Neural cell (in vitro differentiated cells): ENCODE measurements around the gene ZHX3. TPM values are rescaled to one million over a fixed set of nuclear protein-coding genes. Genes with fewer than 3 reads are reported as not detected.

Experiments
- H2AFZ ChIP-seq: fragments of 200-600, 300-800 bp; sonication (generic), shearing (Covaris generic); 2 replicates; pipeline ENCODE4 v1.6.0; 2014; ENCODE audit warnings: low read depth, mild to moderate bottlenecking, antibody characterized with exemption, low read length, moderate library complexity
- H3F3A ChIP-seq: fragments of 200-600 bp; shearing (Covaris generic); 2 replicates; pipeline ENCODE4 v1.6.1; 2016; ENCODE audit warnings: mild to moderate bottlenecking, moderate library complexity, mixed read lengths, antibody characterized with exemption, low read length; ENCODE audit not compliant: insufficient read depth, poor library complexity, severe bottlenecking
- H3K27ac ChIP-seq: fragments of 200-600, 300-800 bp; sonication (generic), shearing (Covaris generic); 2 replicates; pipeline ENCODE4 v1.5.1; 2014; ENCODE audit warnings: mild to moderate bottlenecking, low read length, moderate library complexity
- H3K27me3 ChIP-seq: fragments of 300-800, 200-600 bp; sonication (generic), shearing (Covaris generic); 2 replicates; pipeline ENCODE4 v1.6.0; 2014; ENCODE audit warnings: mild to moderate bottlenecking, low read depth, low read length, moderate library complexity; ENCODE audit not compliant: insufficient read depth
- H3K36me3 ChIP-seq: fragments of 300-800, 200-600 bp; sonication (generic), shearing (Covaris generic); 2 replicates; pipeline ENCODE4 v1.5.1; 2014; ENCODE audit warnings: mild to moderate bottlenecking, antibody characterized with exemption, low read length, moderate library complexity; ENCODE audit not compliant: insufficient read depth
- H3K4me2 ChIP-seq: fragments of 300-800, 200-600 bp; sonication (generic), shearing (Covaris generic); 2 replicates; pipeline ENCODE4 v1.6.0; 2014; ENCODE audit warnings: mild to moderate bottlenecking, low read length
- H3K4me3 ChIP-seq: fragments of 300-800, 200-600 bp; sonication (generic), shearing (Covaris generic); 2 replicates; pipeline ENCODE4 v1.5.1; 2014; ENCODE audit warnings: mild to moderate bottlenecking, low read length, moderate library complexity
- H3K79me2 ChIP-seq: fragments of 200-600 bp; shearing (Covaris generic); replicated peaks from 2 replicates; pipeline ENCODE4 v1.6.0; 2014; ENCODE audit warnings: mild to moderate bottlenecking, low read length, moderate library complexity; ENCODE audit not compliant: insufficient read depth
- H3K9ac ChIP-seq: fragments of 300-800, 200-600 bp; sonication (generic), shearing (Covaris generic); 2 replicates; pipeline ENCODE4 v1.6.1; 2016; ENCODE audit warnings: mild to moderate bottlenecking, low read length, mixed read lengths
- H3K9me2 ChIP-seq: fragments of 200-600 bp; shearing (Covaris generic); 2 replicates; pipeline ENCODE4 v1.6.1; 2016; ENCODE audit warnings: mild to moderate bottlenecking, low read length, mixed read lengths; ENCODE audit not compliant: insufficient read depth
- H3K9me3 ChIP-seq: fragments of 200-600, 300-800 bp; sonication (generic), shearing (Covaris generic); 2 replicates; pipeline ENCODE4 v1.6.1; 2016; ENCODE audit warnings: mild to moderate bottlenecking, mixed run types, low read length, moderate library complexity, mixed read lengths
- H4K20me1 ChIP-seq: fragments of 200-600 bp; shearing (Covaris generic); 2 replicates; pipeline ENCODE4 v1.6.1; 2016; ENCODE audit warnings: mild to moderate bottlenecking, mixed run types; ENCODE audit not compliant: insufficient read depth
- CTCF ChIP-seq: fragments of 450-650 bp; IDR thresholded peaks from 2 replicates; pipeline ENCODE4 v1.5.1; 2014; ENCODE audit warnings: antibody characterized with exemption, mild to moderate bottlenecking, moderate library complexity; ENCODE audit not compliant: poor library complexity, severe bottlenecking
- EP300 ChIP-seq: fragments of 450-650 bp; conservative IDR thresholded peaks from 2 replicates; pipeline ENCODE4 v1.6.1; 2014; ENCODE audit warnings: antibody characterized with exemption, mild to moderate bottlenecking, moderate library complexity; ENCODE audit not compliant: poor library complexity, severe bottlenecking
- EZH2 ChIP-seq: fragments of 200-600, 300-800 bp; shearing (Covaris generic), sonication (generic); IDR thresholded peaks from 2 replicates; pipeline ENCODE4 v1.6.1; 2014; ENCODE audit warnings: antibody characterized with exemption, low read length, borderline replicate concordance, mild to moderate bottlenecking; ENCODE audit not compliant: insufficient read depth, poor library complexity, severe bottlenecking
- MXI1 ChIP-seq: fragments of 450-650 bp; conservative IDR thresholded peaks from 2 replicates; pipeline ENCODE4 v1.6.1; 2014; ENCODE audit warnings: antibody characterized with exemption, mild to moderate bottlenecking; ENCODE audit not compliant: poor library complexity, severe bottlenecking
- POLR2AphosphoS5 ChIP-seq: IDR thresholded peaks from 2 replicates; pipeline ENCODE4 v1.6.1; 2012
- RAD21 ChIP-seq: fragments of 450-650 bp; conservative IDR thresholded peaks from 2 replicates; pipeline ENCODE4 v1.6.1; 2014; ENCODE audit warnings: antibody characterized with exemption, mild to moderate bottlenecking, moderate library complexity
- REST ChIP-seq: IDR thresholded peaks from 2 replicates; pipeline ENCODE4 v1.6.1; 2012; ENCODE audit warnings: borderline replicate concordance
- SMC3 ChIP-seq: fragments of 450-650 bp; conservative IDR thresholded peaks from 2 replicates; pipeline ENCODE4 v1.6.1; 2014; ENCODE audit warnings: antibody characterized with exemption, mild to moderate bottlenecking, moderate library complexity; ENCODE audit not compliant: poor library complexity
- TAF1 ChIP-seq: IDR thresholded peaks from 2 replicates; pipeline ENCODE4 v1.6.1; 2012; ENCODE audit warnings: low read depth
- polyA plus RNA-seq: library from polyadenylated mRNA; depleted of rRNA; stranded (reverse); fragments of >200 nt; gene quantifications from 2 replicates; pipeline ENCODE4 v1.2.3, GENCODE V29; 2014

The ZHX3 gene
- polyA plus RNA-seq, 1 donor from 2014 or later = 10.3 TPM

GRCh38 chr20:41168281-41169161, 149.0 kb downstream of the ZHX3 start:
- H3K36me3 ChIP-seq = peaks cover 11% of the 10 kb centered on the region
- no peak overlapping the region for H3K9ac ChIP-seq
- H3K9me3 ChIP-seq = no peaks in the 10 kb centered on the region
- TF ChIP-seq CTCF = no peak
- TF ChIP-seq EP300 = no peak
- TF ChIP-seq POLR2AphosphoS5 = no peak
- TF ChIP-seq MXI1 = no peak
- TF ChIP-seq EZH2 = no peak
- no peak for TF ChIP-seq TAF1
- no peak for TF ChIP-seq REST
- TF ChIP-seq RAD21 = no peak
- no peak for TF ChIP-seq SMC3
- no peaks in the 10 kb centered on the region for H3K79me2 ChIP-seq
- no peak overlapping the region for H2AFZ ChIP-seq
- no peaks in the 10 kb centered on the region for H3F3A ChIP-seq
- no peaks in the 10 kb centered on the region for H3K9me2 ChIP-seq
- H3K4me2 ChIP-seq = no peak overlapping the region
- no peak overlapping the region for H3K27ac ChIP-seq
- no peaks in the 10 kb centered on the region for H3K27me3 ChIP-seq
- H4K20me1 ChIP-seq = no peaks in the 10 kb centered on the region
- no peak overlapping the region for H3K4me3 ChIP-seq

GRCh38 chr20:41167481-41168253, 149.9 kb downstream of the ZHX3 start:
- Histone ChIP-seq H3K4me3 (no peak overlapping the region), H3K27me3 (no peaks in the 10 kb centered on the region), H2AFZ (no peak overlapping the region), H3K4me2 (no peak overlapping the region), H3K9me2 (no peaks in the 10 kb centered on the region), H3K9ac (no peak overlapping the region), H3F3A (no peaks in the 10 kb centered on the region), H3K36me3 (peaks cover 13% of the 10 kb centered on the region), H3K79me2 (no peaks in the 10 kb centered on the region), H4K20me1 (no peaks in the 10 kb centered on the region), H3K9me3 (no peaks in the 10 kb centered on the region), H3K27ac (no peak overlapping the region)
- no peak for TF ChIP-seq CTCF
- no peak for TF ChIP-seq EZH2
- no peak for TF ChIP-seq REST
- no peak for TF ChIP-seq MXI1
- TF ChIP-seq SMC3 = no peak
- no peak for TF ChIP-seq POLR2AphosphoS5
- TF ChIP-seq RAD21 = no peak
- TF ChIP-seq EP300 = no peak
- no peak for TF ChIP-seq TAF1
